Dedifferentiated amniotic fluid mesenchymal stem cell (primary cell): ENCODE data around the gene TXNDC2.

Experiments used
- DNase-seq: peaks from one replicate; pipeline ENCODE4 v3.0.0-alpha.2; 2016; ENCODE audit errors: extremely low spot score

The TXNDC2 gene

DNA sequence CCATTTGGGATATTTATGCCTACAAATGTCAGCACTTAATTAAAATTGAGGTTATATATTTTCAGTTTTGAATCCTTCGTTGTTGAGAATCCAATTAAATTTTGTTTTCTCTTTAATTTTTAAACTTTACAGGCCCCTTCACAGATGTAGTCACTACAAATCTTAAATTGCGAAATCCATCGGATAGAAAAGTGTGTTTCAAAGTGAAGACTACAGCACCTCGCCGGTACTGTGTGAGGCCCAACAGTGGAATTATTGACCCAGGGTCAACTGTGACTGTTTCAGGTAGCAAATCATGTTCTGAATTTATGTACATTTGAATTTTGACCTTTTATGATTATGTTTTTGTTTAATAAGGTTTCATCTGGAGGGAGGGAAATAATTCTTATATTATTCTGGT is 45.9 kb downstream of the TXNDC2 start:
- DNase-seq = no peak

DNA sequence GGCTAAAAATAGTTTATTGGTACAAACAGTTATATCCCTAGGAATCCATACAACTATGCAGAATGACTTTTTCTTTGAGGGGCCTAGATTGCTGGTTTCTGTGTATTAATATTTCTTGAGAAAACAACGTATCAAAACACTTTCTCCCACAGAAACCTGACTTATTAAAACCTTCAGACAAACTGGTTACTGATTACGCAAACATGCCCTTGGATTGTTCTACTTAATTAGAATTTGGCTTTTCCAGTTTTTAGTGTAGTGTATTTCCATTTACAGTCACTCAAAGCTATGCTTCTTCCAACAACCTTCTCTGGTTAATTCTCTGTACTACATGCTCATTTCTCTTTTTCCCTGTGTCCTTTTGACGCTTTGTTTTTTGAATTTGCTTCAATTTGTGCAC is 48.1 kb downstream of the TXNDC2 start:
- no peak for DNase-seq

DNA sequence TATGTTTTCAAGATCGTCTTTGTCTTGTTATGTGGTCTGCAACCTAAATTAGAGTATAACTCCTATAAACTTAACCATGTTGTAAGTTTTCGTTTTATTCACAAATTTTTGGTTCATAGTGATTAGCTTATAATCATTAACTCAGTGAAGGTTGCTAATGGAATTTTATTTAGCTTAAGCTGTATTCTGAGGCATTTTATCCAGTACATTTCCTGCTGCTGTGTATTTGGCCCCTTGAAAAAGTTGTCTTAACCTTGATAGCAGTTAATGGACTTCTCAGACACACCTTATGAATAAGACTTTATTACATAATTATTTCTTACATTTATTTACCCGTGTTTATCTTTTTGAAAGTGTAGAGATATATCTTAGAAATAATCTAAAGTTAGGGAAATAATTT is 48.5 kb downstream of the TXNDC2 start:
- no peak for DNase-seq
